HEK293 (cell line): ENCODE results near the gene ARG1.

Experiments used
- GLIS2 ChIP-seq: fragments of 450-650 bp; formaldehyde crosslinking; IDR thresholded peaks from 2 replicates; pipeline ENCODE4 v1.5.1; 2016; ENCODE audit warnings: missing biosample characterization, missing genetic modification characterization
- IKZF3 ChIP-seq: fragments of 450-650 bp; IDR thresholded peaks from 2 replicates; pipeline ENCODE4 v1.5.0; 2018; ENCODE audit warnings: missing biosample characterization, mild to moderate bottlenecking, missing genetic modification characterization, moderate library complexity
- KLF17 ChIP-seq: fragments of 450-650 bp; formaldehyde crosslinking; IDR thresholded peaks from 2 replicates; pipeline ENCODE4 v1.5.1; 2016; ENCODE audit warnings: missing biosample characterization, missing genetic modification characterization
- KLF9 ChIP-seq: fragments of 450-650 bp; formaldehyde crosslinking; IDR thresholded peaks from 2 replicates; pipeline ENCODE4 v1.5.1; 2016; ENCODE audit warnings: missing biosample characterization, missing genetic modification characterization, low read depth
- MZF1 ChIP-seq: fragments of 450-650 bp; formaldehyde crosslinking; IDR thresholded peaks from 2 replicates; pipeline ENCODE4 v1.5.1; 2017; ENCODE audit warnings: missing biosample characterization, missing genetic modification characterization, borderline replicate concordance
- RBAK ChIP-seq: fragments of 450-650 bp; formaldehyde crosslinking; IDR thresholded peaks from 2 replicates; pipeline ENCODE4 v1.5.1; 2016; ENCODE audit warnings: missing biosample characterization, missing genetic modification characterization
- TCF7L2 ChIP-seq: IDR thresholded peaks from 2 replicates; pipeline ENCODE4 v1.6.1; 2011; ENCODE audit warnings: low read depth, mild to moderate bottlenecking, inconsistent platforms, low read length, moderate library complexity, borderline replicate concordance
- TSHZ1 ChIP-seq: fragments of 450-650 bp; formaldehyde crosslinking; IDR thresholded peaks from 2 replicates; pipeline ENCODE4 v1.5.1; 2016; ENCODE audit warnings: missing biosample characterization, missing genetic modification characterization, borderline replicate concordance
- YY2 ChIP-seq: fragments of 450-650 bp; formaldehyde crosslinking; IDR thresholded peaks from 2 replicates; pipeline ENCODE4 v1.5.1; 2016; ENCODE audit warnings: missing biosample characterization, missing genetic modification characterization
- ZBTB11 ChIP-seq: fragments of 450-650 bp; formaldehyde crosslinking; conservative IDR thresholded peaks from 2 replicates; pipeline ENCODE4 v1.5.1; 2016; ENCODE audit warnings: low read depth, missing biosample characterization, missing genetic modification characterization
- ZBTB17 ChIP-seq: fragments of 450-650 bp; formaldehyde crosslinking; IDR thresholded peaks from 2 replicates; pipeline ENCODE4 v1.5.1; 2016; ENCODE audit warnings: missing biosample characterization, missing genetic modification characterization
- ZBTB26 ChIP-seq: fragments of 450-650 bp; formaldehyde crosslinking; optimal IDR thresholded peaks from 2 replicates; pipeline ENCODE3; 2016; ENCODE audit warnings: missing biosample characterization, mild to moderate bottlenecking, missing genetic modification characterization
- ZNF274 ChIP-seq, 2 experiments: fragments of 200-500 bp in 1 of 2; fragments of 450-650 bp in 1 of 2; sonication (Bioruptor generic) in 1 of 2; formaldehyde crosslinking in 1 of 2; IDR thresholded peaks; 2 replicates each; pipeline versions ENCODE4 v1.5.1 to v1.6.1; 2014 to 2016; ENCODE audit warnings: borderline replicate concordance in 1 of 2, inconsistent platforms in 1 of 2, low read length in 1 of 2, missing biosample characterization in 1 of 2, missing genetic modification characterization in 1 of 2
- ZNF341 ChIP-seq: fragments of 450-650 bp; formaldehyde crosslinking; IDR thresholded peaks from 2 replicates; pipeline ENCODE4; 2016; ENCODE audit warnings: low read depth, missing biosample characterization, missing genetic modification characterization
- ZNF404 ChIP-seq: fragments of 450-650 bp; formaldehyde crosslinking; IDR thresholded peaks from 2 replicates; pipeline ENCODE4 v1.5.1; 2017; ENCODE audit warnings: missing biosample characterization, missing genetic modification characterization
- ZNF488 ChIP-seq: fragments of 450-650 bp; formaldehyde crosslinking; IDR thresholded peaks from 2 replicates; pipeline ENCODE4 v1.5.1; 2016; ENCODE audit warnings: missing biosample characterization, missing genetic modification characterization
- ZNF510 ChIP-seq: fragments of 450-650 bp; formaldehyde crosslinking; IDR thresholded peaks from 2 replicates; pipeline ENCODE4 v1.5.1; 2018; ENCODE audit warnings: mild to moderate bottlenecking, missing genetic modification characterization, missing biosample characterization; ENCODE audit not compliant: insufficient replicate concordance
- ZNF561 ChIP-seq: fragments of 450-650 bp; IDR thresholded peaks from 2 replicates; pipeline ENCODE4 v1.5.1; 2018; ENCODE audit warnings: missing biosample characterization, missing genetic modification characterization, borderline replicate concordance
- ZNF600 ChIP-seq: fragments of 450-650 bp; formaldehyde crosslinking; IDR thresholded peaks from 2 replicates; pipeline ENCODE4 v1.5.1; 2016; ENCODE audit warnings: missing biosample characterization, missing genetic modification characterization
- ZNF610 ChIP-seq: fragments of 450-650 bp; formaldehyde crosslinking; IDR thresholded peaks from 2 replicates; pipeline ENCODE4 v1.5.1; 2016; ENCODE audit warnings: missing biosample characterization, missing genetic modification characterization, borderline replicate concordance
- ZNF623 ChIP-seq: fragments of 450-650 bp; formaldehyde crosslinking; IDR thresholded peaks from 2 replicates; pipeline ENCODE4 v1.5.1; 2016; ENCODE audit warnings: missing biosample characterization, missing genetic modification characterization
- ZNF704 ChIP-seq: fragments of 450-650 bp; formaldehyde crosslinking; IDR thresholded peaks from 2 replicates; pipeline ENCODE4 v1.5.1; 2016; ENCODE audit warnings: missing biosample characterization, missing genetic modification characterization

The ARG1 gene

GRCh38 chr6:131627724-131628682, 55.0 kb downstream of the ARG1 start, which contains the start of gene MED23 (continued):
- TF ChIP-seq ZBTB11 (peak; percentile 100), ZNF488 (tag by site-specific recombination) (no peak), ZNF561 (tag by site-specific recombination) (peak; percentile 99), ZNF610 (peak; percentile 93), ZBTB17 (tag by site-specific recombination) (peak; percentile 94), ZNF510 (peak; percentile 46), RBAK (tag by site-specific recombination) (no peak), ZBTB26 (tag by site-specific recombination) (peak; percentile 43), ZNF600 (peak; percentile 96), YY2 (tag by site-specific recombination) (peak; percentile 79), ZNF704 (tag by site-specific recombination) (no peak), GLIS2 (peak; percentile 29; the same call in 1 of the 2 replicates), TSHZ1 (peak; percentile 87; the same call in 1 of the 2 replicates), IKZF3 (tag by site-specific recombination) (peak; percentile 99), KLF17 (tag by site-specific recombination) (peak; percentile 97), ZNF274 (IDR thresholded peaks at IDR 0.05; ENCODE audit: low read length) (no peak), ZNF274 (tag by site-specific recombination; IDR thresholded peaks at IDR 0.05; ENCODE audit: borderline replicate concordance) (no peak), KLF9 (tag by site-specific recombination) (peak; percentile 61), ZNF623 (tag by site-specific recombination) (peak; percentile 47), TCF7L2 (no peak), MZF1 (tag by site-specific recombination) (peak; percentile 65; the same call in 1 of the 2 replicates), ZNF341 (tag by site-specific recombination) (peak; percentile 96), ZNF404 (tag by site-specific recombination) (0 out of 2 replicates have a peak, but pooled peaks have one; percentile 27)
